GM21390 (cell line): Measurements from ENCODE around the gene NPHP4.

ENCODE experiments used
- ATAC-seq: cut with Tn5 transposase; IDR thresholded peaks from one replicate; pipeline ENCODE4 v1.9.1; 2021; ENCODE audit not compliant: unreplicated experiment

NPHP4 gene

GRCh38 chr1:6004412-6005123 is 12.3 kb upstream of the NPHP4 start:
- ATAC-seq: no peak

- ATAC-seq: no peak
These were observed 11.6 kb upstream of the NPHP4 start for GRCh38 chr1:6003568-6004411.

- no peak for ATAC-seq
These were observed 10.7 kb upstream of the NPHP4 start for GRCh38 chr1:6002714-6003501.

- ATAC-seq: no peak
These were observed 9.9 kb upstream of the NPHP4 start for GRCh38 chr1:6001992-6002576.

- no peak for ATAC-seq
These were observed 8.4 kb upstream of the NPHP4 start for GRCh38 chr1:6000444-6001288.

GRCh38 chr1:5999711-6000443 is 7.7 kb upstream of the NPHP4 start:
- no peak for ATAC-seq

- ATAC-seq: no peak
These were observed 6.7 kb upstream of the NPHP4 start for GRCh38 chr1:5998906-5999301.

- ATAC-seq: no peak
These were observed 6.1 kb upstream of the NPHP4 start for GRCh38 chr1:5998051-5998905.

- no peak for ATAC-seq
These were observed 5.1 kb upstream of the NPHP4 start for GRCh38 chr1:5997316-5997715.

- ATAC-seq: no peak
These were observed 4.5 kb upstream of the NPHP4 start for GRCh38 chr1:5996641-5997270.

- ATAC-seq: no peak
These were observed 3.8 kb upstream of the NPHP4 start for GRCh38 chr1:5995871-5996630.

GRCh38 chr1:5994713-5995621 is 2.7 kb upstream of the NPHP4 start:
- no peak for ATAC-seq

GRCh38 chr1:5993556-5994491 is 1.6 kb upstream of the NPHP4 start:
- no peak for ATAC-seq

- no peak for ATAC-seq
These were observed 760 bp upstream of the NPHP4 start for GRCh38 chr1:5992814-5993555.
